AG09309 (cell line): ENCODE measurements around the gene UBR3.

Experiments
- DNase-seq: peaks from one replicate; pipeline ENCODE4 v3.0.0-alpha.2; 2010; ENCODE audit warnings: low read depth
- H3K4me3 ChIP-seq: 2 replicates; pipeline ENCODE4 v1.5.1; 2011; ENCODE audit warnings: mild to moderate bottlenecking, low read depth, low read length, moderate library complexity; ENCODE audit not compliant: control insufficient read depth
- TF ChIP-seq, protein P1 (sequence below): IDR thresholded peaks from 2 replicates; pipeline ENCODE4 v1.5.1; 2011; ENCODE audit warnings: mild to moderate bottlenecking, low read depth, low read length, inconsistent platforms; ENCODE audit not compliant: insufficient read depth, control insufficient read depth; ENCODE audit errors: missing control alignments

UBR3 gene

GRCh38 chr2:169997140-169997887, 170.1 kb downstream of the UBR3 start:
- TF ChIP-seq, protein P1, sequence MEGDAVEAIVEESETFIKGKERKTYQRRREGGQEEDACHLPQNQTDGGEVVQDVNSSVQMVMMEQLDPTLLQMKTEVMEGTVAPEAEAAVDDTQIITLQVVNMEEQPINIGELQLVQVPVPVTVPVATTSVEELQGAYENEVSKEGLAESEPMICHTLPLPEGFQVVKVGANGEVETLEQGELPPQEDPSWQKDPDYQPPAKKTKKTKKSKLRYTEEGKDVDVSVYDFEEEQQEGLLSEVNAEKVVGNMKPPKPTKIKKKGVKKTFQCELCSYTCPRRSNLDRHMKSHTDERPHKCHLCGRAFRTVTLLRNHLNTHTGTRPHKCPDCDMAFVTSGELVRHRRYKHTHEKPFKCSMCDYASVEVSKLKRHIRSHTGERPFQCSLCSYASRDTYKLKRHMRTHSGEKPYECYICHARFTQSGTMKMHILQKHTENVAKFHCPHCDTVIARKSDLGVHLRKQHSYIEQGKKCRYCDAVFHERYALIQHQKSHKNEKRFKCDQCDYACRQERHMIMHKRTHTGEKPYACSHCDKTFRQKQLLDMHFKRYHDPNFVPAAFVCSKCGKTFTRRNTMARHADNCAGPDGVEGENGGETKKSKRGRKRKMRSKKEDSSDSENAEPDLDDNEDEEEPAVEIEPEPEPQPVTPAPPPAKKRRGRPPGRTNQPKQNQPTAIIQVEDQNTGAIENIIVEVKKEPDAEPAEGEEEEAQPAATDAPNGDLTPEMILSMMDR: no peak
- no peak overlapping the region for H3K4me3 ChIP-seq
- DNase-seq: no peak

DNA sequence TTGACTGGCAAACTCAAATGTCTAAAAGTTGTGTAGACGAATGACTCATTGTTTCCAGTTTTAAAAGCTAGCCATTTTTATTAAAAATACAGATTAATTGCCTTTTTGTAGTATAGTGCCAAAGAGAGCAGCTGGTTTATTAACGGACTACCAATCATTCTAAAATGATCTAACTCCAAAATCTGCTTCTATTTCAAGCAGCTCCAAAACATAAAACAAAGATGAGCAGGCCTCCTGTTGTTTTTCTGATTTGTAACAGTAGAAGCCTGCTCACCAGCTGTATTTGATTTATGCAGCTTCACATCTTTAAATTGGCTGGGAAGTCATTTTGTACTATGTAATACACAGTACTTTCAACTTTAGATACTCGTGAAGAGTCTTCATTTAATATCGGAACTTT, 171.8 kb downstream of the UBR3 start:
- no peak overlapping the region for H3K4me3 ChIP-seq
- DNase-seq: peak; percentile 27
- TF ChIP-seq, protein P1: no peak

- no peak for DNase-seq
- TF ChIP-seq, protein P1: no peak
- no peak overlapping the region for H3K4me3 ChIP-seq
These were observed 174.8 kb downstream of the UBR3 start for GRCh38 chr2:170002096-170002495.

DNA sequence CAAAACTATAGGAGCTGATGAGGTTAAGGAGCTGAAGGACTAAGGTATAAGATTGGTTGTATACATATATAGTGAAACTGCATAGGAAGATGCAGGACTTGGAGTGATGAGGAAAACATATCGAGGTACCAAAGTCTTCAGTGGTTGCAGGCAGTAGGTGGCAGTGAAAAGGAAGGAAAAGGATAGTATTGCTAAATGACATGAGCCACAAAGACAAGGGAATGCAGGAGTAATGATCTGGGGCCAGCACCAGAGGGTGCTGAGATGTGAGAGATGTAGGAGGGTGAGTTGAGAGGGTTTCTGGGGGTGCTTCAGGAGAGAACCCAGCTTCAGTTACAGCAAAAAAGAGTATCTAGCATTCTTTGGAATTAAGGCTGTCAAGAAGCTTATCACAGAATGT, 178.4 kb downstream of the UBR3 start:
- H3K4me3 ChIP-seq: no peak overlapping the region
- DNase-seq: no peak
- TF ChIP-seq, protein P1: no peak

- TF ChIP-seq, protein P1: no peak
- H3K4me3 ChIP-seq: no peak overlapping the region
- no peak for DNase-seq
These were observed 179.5 kb downstream of the UBR3 start for GRCh38 chr2:170006587-170007325.

- DNase-seq: no peak
- TF ChIP-seq, protein P1: no peak
These were observed 182.0 kb downstream of the UBR3 start for GRCh38 chr2:170009209-170009608.

More at GRCh38 chr2:170009209-170009608, 182.0 kb downstream of the UBR3 start:
- no peak overlapping the region for H3K4me3 ChIP-seq
